Mesenchymal stem cell (in vitro differentiated cells and primary cell): ENCODE measurements around the gene EVL.
A peak's percentile ranks its signal among the peaks of the same experiment; 100 is the strongest.

Source experiments
- DNase-seq: peaks from one replicate; pipeline ENCODE4 v3.0.0-alpha.2; 2013
- H2AFZ ChIP-seq: one replicate; pipeline ENCODE4 v1.6.1; 2013; ENCODE audit warnings: low read depth, mild to moderate bottlenecking, control low read depth, inconsistent platforms, low read length, moderate library complexity
- H2AK5ac ChIP-seq: 2 replicates; pipeline ENCODE4 v1.6.1; 2013; ENCODE audit warnings: low read length, moderate library complexity, mild to moderate bottlenecking, inconsistent platforms; ENCODE audit not compliant: severe bottlenecking
- H2BK120ac ChIP-seq: one replicate; pipeline ENCODE4 v1.6.1; 2013; ENCODE audit warnings: low read depth, mild to moderate bottlenecking, inconsistent platforms, low read length, moderate library complexity
- H2BK12ac ChIP-seq, 2 experiments: one replicate each; pipeline ENCODE4 v1.6.1; 2013; ENCODE audit warnings: inconsistent platforms in 2 of 2, low read length in 2 of 2, mild to moderate bottlenecking in 2 of 2, moderate library complexity in 2 of 2, control low read depth in 1 of 2
- H2BK15ac ChIP-seq: one replicate; pipeline ENCODE4 v1.6.1; 2013; ENCODE audit warnings: mild to moderate bottlenecking, low read depth, inconsistent platforms; ENCODE audit not compliant: poor library complexity, severe bottlenecking
- H2BK5ac ChIP-seq: 2 replicates; pipeline ENCODE4 v1.6.1; 2013; ENCODE audit warnings: low read depth, mild to moderate bottlenecking, low read length, control low read depth, inconsistent platforms; ENCODE audit not compliant: poor library complexity, severe bottlenecking
- H3K14ac ChIP-seq, 2 experiments: one replicate each; pipeline ENCODE4 v1.6.1; 2013; ENCODE audit warnings: inconsistent platforms in 2 of 2, low read length in 2 of 2, control low read depth in 1 of 2, mild to moderate bottlenecking in 1 of 2, moderate library complexity in 1 of 2
- H3K18ac ChIP-seq, 2 experiments: one replicate each; pipeline ENCODE4 v1.6.1; 2013; ENCODE audit warnings: inconsistent platforms in 2 of 2, low read length in 2 of 2, control low read depth in 1 of 2, low read depth in 1 of 2, mild to moderate bottlenecking in 1 of 2
- H3K23ac ChIP-seq, 2 experiments: one replicate each; pipeline ENCODE4 v1.6.1; 2013; ENCODE audit warnings: inconsistent platforms in 2 of 2, low read length in 2 of 2, mild to moderate bottlenecking in 2 of 2, moderate library complexity in 2 of 2, control low read depth in 1 of 2
- H3K27ac ChIP-seq: 2 replicates; pipeline ENCODE4 v1.5.1; 2013; ENCODE audit warnings: mild to moderate bottlenecking, moderate library complexity, low read length, control low read depth, inconsistent platforms; ENCODE audit not compliant: poor library complexity, severe bottlenecking
- H3K27me3 ChIP-seq, 2 experiments: 2 replicates each; pipeline versions ENCODE4 v1.6.1 to v1.7.0; 2013; ENCODE audit warnings: low read length in 2 of 2, mild to moderate bottlenecking in 2 of 2, moderate library complexity in 2 of 2, control low read depth in 1 of 2, inconsistent platforms in 1 of 2; ENCODE audit not compliant: control insufficient read depth in 1 of 2, insufficient read depth in 1 of 2
- H3K36me3 ChIP-seq, 2 experiments: 2 replicates each; pipeline versions ENCODE4 v1.6.1 to v1.7.0; 2013; ENCODE audit warnings: low read length in 2 of 2, control low read depth in 1 of 2, inconsistent platforms in 1 of 2, low read depth in 1 of 2, mild to moderate bottlenecking in 1 of 2; ENCODE audit not compliant: insufficient read depth in 2 of 2, control insufficient read depth in 1 of 2
- H3K4ac ChIP-seq, 2 experiments: one replicate each; pipeline ENCODE4 v1.6.1; 2013; ENCODE audit warnings: inconsistent platforms in 2 of 2, low read length in 2 of 2, mild to moderate bottlenecking in 2 of 2, moderate library complexity in 2 of 2, control low read depth in 1 of 2, low read depth in 1 of 2
- H3K4me1 ChIP-seq: 2 replicates; pipeline ENCODE4 v1.6.1; 2013; ENCODE audit warnings: low read depth, low read length, control low read depth; ENCODE audit not compliant: control insufficient read depth, insufficient read depth
- H3K4me2 ChIP-seq: 2 replicates; pipeline ENCODE4 v1.6.1; 2013; ENCODE audit warnings: low read length, mild to moderate bottlenecking, inconsistent platforms; ENCODE audit not compliant: poor library complexity, severe bottlenecking
- H3K4me3 ChIP-seq, 2 experiments: 2 replicates each; pipeline versions ENCODE4 v1.5.1 to v1.7.0; 2013; ENCODE audit warnings: low read length in 2 of 2, mild to moderate bottlenecking in 2 of 2, control low read depth in 1 of 2, low read depth in 1 of 2; ENCODE audit not compliant: insufficient read depth in 1 of 2
- H3K79me1 ChIP-seq: replicated peaks from 2 replicates; pipeline ENCODE4 v1.6.1; 2013; ENCODE audit warnings: mild to moderate bottlenecking, control low read depth, low read length, inconsistent platforms; ENCODE audit not compliant: poor library complexity, severe bottlenecking
- H3K9ac ChIP-seq: 2 replicates; pipeline ENCODE4 v1.7.0; 2013; ENCODE audit warnings: mild to moderate bottlenecking, low read length, moderate library complexity
- H3K9me3 ChIP-seq: 2 replicates; pipeline ENCODE4 v1.7.0; 2013; ENCODE audit warnings: mild to moderate bottlenecking, low read length; ENCODE audit not compliant: control insufficient read depth
- H4K8ac ChIP-seq: one replicate; pipeline ENCODE4 v1.6.1; 2013; ENCODE audit warnings: inconsistent platforms, mild to moderate bottlenecking, low read length, moderate library complexity
- H4K91ac ChIP-seq: one replicate; pipeline ENCODE4 v1.6.1; 2013; ENCODE audit warnings: mild to moderate bottlenecking, low read length, inconsistent platforms
- WGBS: methylation state at CpG from one replicate; pipeline ENCODE4 v1.1.7; 2013; ENCODE audit warnings: mixed read lengths; 5-methylcytosine and 5-hydroxymethylcytosine counted together

EVL gene

DNA sequence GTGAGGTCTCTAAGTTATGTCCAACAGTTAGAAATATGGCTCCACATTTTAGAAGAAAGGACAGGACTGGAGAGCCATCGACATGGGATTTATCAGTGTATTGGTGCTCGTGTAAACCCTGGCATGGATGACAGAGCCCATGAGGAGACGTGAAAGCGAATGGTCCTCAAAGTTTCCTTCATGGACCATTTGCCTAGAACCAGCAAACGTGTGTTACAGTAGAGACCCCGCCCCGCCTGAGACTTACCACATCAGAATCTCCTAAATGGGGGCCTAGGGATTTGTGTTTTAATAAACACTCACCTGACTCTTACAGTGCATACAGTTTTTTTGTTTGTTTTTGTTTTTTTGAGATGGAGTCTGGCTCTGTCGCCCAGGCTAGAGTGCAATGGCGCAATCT is 12.2 kb downstream of the EVL start:
- Histone ChIP-seq H2BK15ac (no peak overlapping the region), H3K27me3 (no peaks in the 10 kb centered on the region), H2BK120ac (no peak overlapping the region), H2BK5ac (no peak overlapping the region), H3K9me3 (no peaks in the 10 kb centered on the region), H4K8ac (no peak overlapping the region), H2AK5ac (no peak overlapping the region), H3K18ac (no peak overlapping the region), H3K79me1 (peaks cover 39% of the 10 kb centered on the region), H2BK12ac (no peak overlapping the region), H3K14ac (no peak overlapping the region), H3K23ac (no peak overlapping the region), H4K91ac (peak overlapping the region; percentile 39), H3K4ac (no peak overlapping the region), H3K9ac (no peak overlapping the region), H3K36me3 (no peaks in the 10 kb centered on the region), H3K4me1 (peaks cover 18% of the 10 kb centered on the region), H3K4me2 (no peak overlapping the region), H2AFZ (no peak overlapping the region), H3K27ac (no peak overlapping the region), H3K4me3 (no peak overlapping the region)
- over 99% methylated on average over 6 of the region's 9 CpGs for WGBS
- DNase-seq: no peak

DNA sequence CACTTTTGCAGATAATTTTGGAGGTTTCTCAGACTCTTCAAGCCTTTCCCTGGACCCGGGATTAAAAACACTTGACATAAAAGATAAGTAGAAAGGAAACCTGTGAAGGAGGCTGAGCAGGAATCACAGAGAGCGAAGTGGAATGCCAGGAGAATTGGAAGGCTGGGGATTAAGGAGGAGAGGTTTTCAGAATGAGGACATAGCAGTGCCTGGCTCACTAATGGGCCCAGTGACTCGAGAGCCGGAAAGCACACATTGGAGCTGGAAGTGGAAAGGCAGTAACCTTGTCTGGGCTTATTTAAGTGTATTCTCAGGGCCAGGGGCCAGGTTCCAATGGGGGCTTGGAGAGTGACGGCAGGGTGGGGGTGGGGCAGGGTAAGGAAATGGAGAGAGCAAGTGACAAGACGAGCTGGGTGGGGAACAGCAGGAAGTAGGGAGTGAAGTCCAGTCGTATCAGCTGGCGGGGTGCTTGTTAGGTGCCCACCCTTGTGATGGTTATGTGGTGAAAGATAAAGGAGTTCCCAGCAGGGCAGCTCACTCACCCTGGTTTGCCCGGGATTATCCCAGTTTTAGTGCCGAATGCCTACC is 13.1 kb downstream of the EVL start:
- H2BK15ac ChIP-seq: no peak overlapping the region

DNA sequence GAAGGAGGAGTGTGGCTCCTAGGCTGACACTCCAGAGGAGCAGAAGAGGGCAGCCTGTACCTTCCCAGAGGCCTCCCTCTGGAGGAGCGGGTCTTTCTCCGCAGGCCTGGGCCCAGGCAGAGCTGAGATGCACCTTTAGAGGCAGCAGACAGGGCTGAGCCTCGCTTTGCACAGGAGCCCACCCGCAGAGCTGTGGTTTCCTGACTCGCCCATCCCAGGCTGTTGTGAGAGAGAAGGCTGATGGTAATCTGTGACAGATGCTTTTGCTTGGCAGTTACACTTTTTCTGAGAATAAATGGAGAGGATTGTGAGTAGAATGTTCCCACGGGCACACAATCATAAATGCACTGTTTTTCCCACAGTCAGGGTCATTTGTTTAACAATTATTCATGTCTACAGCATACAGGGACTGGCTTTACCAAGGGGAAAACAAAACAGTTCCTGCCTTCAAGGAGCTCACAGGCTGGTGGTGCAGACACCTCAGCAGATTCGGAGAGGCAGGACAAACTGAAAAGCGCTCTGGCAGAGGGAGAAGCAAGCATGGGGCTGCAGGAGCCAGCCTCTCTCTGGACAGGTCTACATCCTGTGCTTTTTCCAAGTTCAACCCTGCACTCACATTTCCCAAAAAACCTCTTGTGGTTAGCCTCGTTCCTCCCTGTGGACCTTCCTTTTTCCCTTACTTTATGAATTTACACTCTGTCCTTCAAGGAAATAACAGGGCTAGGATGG is 13.9 kb downstream of the EVL start:
- H2AFZ ChIP-seq: no peak overlapping the region
- peaks cover 18% of the 10 kb centered on the region for H3K4me1 ChIP-seq
- H3K4ac ChIP-seq: no peak overlapping the region
- peak overlapping the region in 1 of 2 experiments; percentile 58 for H3K14ac ChIP-seq
- no peak overlapping the region for H2BK12ac ChIP-seq
- no peak overlapping the region for H4K91ac ChIP-seq
- H3K18ac ChIP-seq: no peak overlapping the region
- H2BK15ac ChIP-seq: no peak overlapping the region
- H3K23ac ChIP-seq: no peak overlapping the region
- H3K27me3 ChIP-seq: no peaks in the 10 kb centered on the region
- H4K8ac ChIP-seq: no peak overlapping the region
- peak; percentile 73 for DNase-seq
- no peak overlapping the region for H2AK5ac ChIP-seq
- peaks cover 36% of the 10 kb centered on the region for H3K79me1 ChIP-seq
- H2BK120ac ChIP-seq: no peak overlapping the region
- peak overlapping the region; percentile 20 for H3K9ac ChIP-seq
- 55% methylated on average over 9 of the region's 9 CpGs for WGBS
- H3K4me2 ChIP-seq: no peak overlapping the region
- H3K36me3 ChIP-seq: no peaks in the 10 kb centered on the region
- H3K27ac ChIP-seq: no peak overlapping the region
- no peaks in the 10 kb centered on the region for H3K9me3 ChIP-seq
- no peak overlapping the region for H3K4me3 ChIP-seq
- H2BK5ac ChIP-seq: no peak overlapping the region

More for the DNA sequence above, 13.1 kb downstream of the EVL start:
- no peak overlapping the region for H3K9ac ChIP-seq
- peaks cover 18% of the 10 kb centered on the region for H3K4me1 ChIP-seq
- no peak overlapping the region for H4K91ac ChIP-seq
- WGBS: 96% methylated on average over 10 of the region's 10 CpGs
- no peak overlapping the region for H2BK120ac ChIP-seq
- no peak overlapping the region for H2BK12ac ChIP-seq
- no peak overlapping the region for H3K4me2 ChIP-seq
- H3K9me3 ChIP-seq: no peaks in the 10 kb centered on the region
- no peaks in the 10 kb centered on the region for H3K36me3 ChIP-seq
- no peak overlapping the region for H2BK5ac ChIP-seq
- no peak for DNase-seq
- no peak overlapping the region for H2AK5ac ChIP-seq
- peaks cover 37% of the 10 kb centered on the region for H3K79me1 ChIP-seq
- no peak overlapping the region for H3K4ac ChIP-seq
- no peak overlapping the region for H4K8ac ChIP-seq
- no peaks in the 10 kb centered on the region for H3K27me3 ChIP-seq
- H3K23ac ChIP-seq: no peak overlapping the region
- H3K18ac ChIP-seq: no peak overlapping the region
- no peak overlapping the region for H3K14ac ChIP-seq
- H3K4me3 ChIP-seq: no peak overlapping the region
- no peak overlapping the region for H3K27ac ChIP-seq
- no peak overlapping the region for H2AFZ ChIP-seq

DNA sequence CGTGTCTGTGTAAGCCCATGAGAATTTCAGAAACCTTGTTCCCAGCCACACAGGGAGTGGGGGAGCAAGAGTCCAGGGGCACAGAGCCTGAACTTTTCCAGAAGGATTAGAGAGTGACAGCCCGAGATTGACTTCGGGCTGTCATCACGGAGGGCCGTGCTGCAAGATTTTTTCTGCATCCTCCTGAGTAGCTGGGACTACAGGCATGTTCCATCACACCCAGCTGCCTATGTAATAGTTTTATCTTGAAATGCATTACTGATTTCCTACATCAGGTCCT is 14.4 kb downstream of the EVL start:
- H4K8ac ChIP-seq: no peak overlapping the region
- H3K23ac ChIP-seq: no peak overlapping the region
- H3K4ac ChIP-seq: no peak overlapping the region
- H3K27ac ChIP-seq: no peak overlapping the region
- no peak overlapping the region for H2BK12ac ChIP-seq
- no peak overlapping the region for H2BK120ac ChIP-seq
- peak overlapping the region in 1 of 2 experiments; percentile 58 for H3K14ac ChIP-seq
- H3K79me1 ChIP-seq: peaks cover 40% of the 10 kb centered on the region
- no peaks in the 10 kb centered on the region for H3K9me3 ChIP-seq
- peak overlapping the region; percentile 15 for H3K9ac ChIP-seq
- no peak overlapping the region for H2BK15ac ChIP-seq
- H4K91ac ChIP-seq: no peak overlapping the region
- no peak overlapping the region for H2BK5ac ChIP-seq
- no peak overlapping the region for H2AK5ac ChIP-seq
- peaks cover under 1 to 2% of the 10 kb centered on the region in 2 experiments for H3K36me3 ChIP-seq
- H3K27me3 ChIP-seq: no peaks in the 10 kb centered on the region
- H2AFZ ChIP-seq: no peak overlapping the region
- no peak overlapping the region for H3K18ac ChIP-seq
- WGBS: 75% methylated on average over 5 of the region's 5 CpGs
- DNase-seq: no peak
- peaks cover 17% of the 10 kb centered on the region for H3K4me1 ChIP-seq
- H3K4me3 ChIP-seq: no peak overlapping the region
- H3K4me2 ChIP-seq: no peak overlapping the region
